Stimulated activated CD8-positive, alpha-beta memory T cell treated with anti-CD3 and anti-CD28 coated beads, Interleukin-7, amount 100 ng/mL, for 4 hours (primary cell): ENCODE data around the gene STRN.
"Not testable (repeated sequence)": the region's sequence is repeated elsewhere in the genome, so short reads cannot be mapped to it uniquely, and the experiment has no call there.

Source experiments
- DNase-seq, 2 donors: peaks; one replicate each; pipeline ENCODE4 v3.0.0-alpha.2; 2020; ENCODE audit warnings: low read depth in 2 of 2

STRN gene

DNA sequence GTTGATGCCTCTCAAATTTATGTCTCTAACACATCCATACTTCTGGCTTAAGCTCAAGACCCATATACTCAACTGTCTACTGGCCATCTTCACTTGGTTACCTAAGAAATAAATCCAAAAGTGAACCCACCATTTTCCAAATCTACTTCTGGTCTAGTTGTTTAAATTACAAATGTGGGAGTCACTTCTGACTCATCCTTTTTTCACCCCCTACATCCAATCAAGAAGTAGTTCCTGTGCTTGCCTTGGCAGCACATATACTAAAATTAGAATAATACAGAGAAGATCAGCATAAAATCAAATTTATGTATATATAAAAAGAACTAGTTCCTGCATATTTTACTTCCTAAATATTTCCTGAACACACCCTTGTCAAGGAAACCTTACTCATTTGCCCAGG is 53.6 kb downstream of the STRN start:
- DNase-seq = no peak

DNA sequence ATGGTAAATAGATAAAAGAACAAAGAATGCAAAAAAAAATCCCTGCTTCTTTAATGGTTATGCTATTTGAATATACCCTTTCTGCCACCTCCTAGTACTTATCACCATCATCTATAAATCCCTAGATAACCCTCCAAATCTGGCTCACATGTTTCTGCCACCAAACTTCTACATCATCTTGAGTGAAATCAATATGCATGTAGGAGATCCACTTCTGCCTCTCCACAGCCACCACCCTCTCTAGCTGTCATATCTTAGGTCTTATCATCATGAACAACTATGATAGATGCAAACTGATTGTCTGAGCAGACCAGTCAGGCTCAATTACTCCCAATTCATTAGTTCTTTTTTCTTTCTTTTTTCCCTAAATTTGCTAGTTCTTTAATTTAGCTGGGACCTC is 55.3 kb downstream of the STRN start:
- no peak for DNase-seq

DNA sequence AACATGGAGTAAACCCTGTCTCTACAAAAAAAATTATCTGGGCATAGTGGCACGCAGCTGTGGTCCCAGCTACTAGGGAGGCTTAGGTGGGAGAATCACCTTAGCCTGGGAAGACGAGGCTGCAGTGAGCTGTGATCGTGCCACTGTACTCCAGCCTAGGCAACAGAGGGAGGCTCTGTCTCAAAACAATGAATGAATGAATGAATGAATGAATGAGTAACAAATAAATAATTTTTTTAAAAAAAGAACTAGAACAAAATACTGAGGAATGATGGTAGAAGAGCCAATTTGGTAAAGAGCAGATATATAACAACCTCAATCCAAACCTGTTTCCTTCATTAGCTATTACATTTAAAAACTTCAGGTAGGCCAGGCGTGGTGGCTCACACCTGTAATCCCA is 60.1 kb downstream of the STRN start:
- no peak for DNase-seq

DNA sequence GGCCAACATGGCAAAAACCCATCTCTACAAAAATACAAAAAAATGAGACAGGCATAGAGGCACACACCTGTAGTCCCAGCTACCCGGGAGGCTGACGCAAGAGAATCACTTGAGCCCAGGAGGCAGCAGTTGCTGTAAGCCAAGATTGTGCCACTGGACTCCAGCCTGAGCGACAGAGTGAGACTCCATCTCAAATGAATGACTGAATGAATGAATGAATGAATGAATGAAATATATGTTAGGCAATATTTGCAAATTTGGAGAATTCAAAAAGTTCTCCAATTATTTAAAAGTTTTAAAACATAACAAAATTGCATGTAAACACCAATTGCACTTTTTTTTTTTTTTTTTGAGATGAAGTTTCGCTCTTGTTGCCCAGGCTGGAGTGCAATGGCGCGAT is 61.7 kb downstream of the STRN start:
- DNase-seq = no peak

DNA sequence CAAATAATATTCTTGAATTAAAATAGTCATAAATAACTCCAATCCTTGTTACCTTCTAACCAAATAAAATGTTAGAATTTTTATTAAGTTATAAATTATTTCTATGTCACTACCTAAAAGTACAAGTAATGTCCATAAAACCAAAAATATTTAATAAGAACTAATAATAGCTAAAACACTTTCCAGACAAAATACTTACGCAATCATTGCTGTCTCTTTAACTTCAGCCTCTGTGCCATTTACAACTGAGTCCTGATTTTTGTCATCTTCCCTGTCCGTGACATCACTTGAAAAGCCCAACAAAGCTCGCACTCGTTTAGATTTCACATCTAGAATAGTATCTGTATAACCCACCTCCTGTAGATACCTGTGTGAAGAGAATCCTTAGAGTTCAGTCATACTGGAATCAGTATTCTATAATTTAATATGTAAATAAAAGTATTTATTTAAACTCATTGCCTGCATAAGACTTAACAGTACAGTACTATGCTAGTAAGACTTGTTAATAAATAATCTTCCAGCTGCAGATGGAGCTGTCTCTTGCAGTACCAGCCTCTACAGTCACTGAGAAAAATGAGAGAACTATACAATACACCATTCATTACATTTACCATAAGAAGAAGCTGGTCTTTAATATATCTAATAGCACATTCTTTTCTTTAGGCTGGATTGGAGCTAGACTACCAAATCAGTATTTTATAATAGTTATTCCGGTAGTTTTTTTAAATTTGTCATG is 63.8 kb downstream of the STRN start:
- DNase-seq = no peak

DNA sequence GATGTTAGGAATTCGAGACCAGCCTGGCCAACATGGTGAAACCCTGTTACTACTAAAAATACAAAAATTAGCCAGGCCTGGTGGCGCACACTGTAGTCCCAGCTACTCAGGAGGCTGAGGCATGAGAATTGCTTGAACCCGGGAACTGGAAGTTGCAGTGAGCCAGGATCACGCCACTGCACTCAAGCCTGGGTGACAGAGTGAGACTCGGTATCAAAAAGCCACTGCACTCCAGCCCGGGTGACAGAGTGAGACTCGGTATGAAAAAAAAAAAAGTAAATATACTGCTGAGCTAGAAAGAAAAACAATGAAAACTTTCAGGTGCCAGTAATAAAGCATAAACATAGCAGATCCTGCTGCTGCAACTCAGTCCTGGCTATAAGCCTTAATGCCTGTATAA is 73.5 kb downstream of the STRN start:
- DNase-seq = no peak

DNA sequence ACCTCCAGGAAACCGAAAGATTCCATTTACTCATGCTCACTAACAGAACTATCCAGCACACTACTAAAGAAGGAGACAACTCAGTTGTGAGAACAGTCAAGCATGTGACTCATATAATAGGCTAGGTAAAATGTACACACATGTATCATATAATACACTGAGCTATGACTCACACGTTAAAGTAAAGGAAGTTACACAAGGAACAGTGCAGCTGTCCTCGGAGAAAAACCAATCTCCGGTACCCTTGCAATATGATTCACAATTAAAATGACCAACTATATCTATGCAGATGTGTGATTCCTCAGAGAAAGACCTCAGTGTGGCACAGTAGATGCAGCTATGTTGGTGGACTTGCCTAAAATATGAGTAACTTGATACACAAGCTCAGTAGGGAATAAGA is 76.5 kb downstream of the STRN start:
- DNase-seq = no peak

DNA sequence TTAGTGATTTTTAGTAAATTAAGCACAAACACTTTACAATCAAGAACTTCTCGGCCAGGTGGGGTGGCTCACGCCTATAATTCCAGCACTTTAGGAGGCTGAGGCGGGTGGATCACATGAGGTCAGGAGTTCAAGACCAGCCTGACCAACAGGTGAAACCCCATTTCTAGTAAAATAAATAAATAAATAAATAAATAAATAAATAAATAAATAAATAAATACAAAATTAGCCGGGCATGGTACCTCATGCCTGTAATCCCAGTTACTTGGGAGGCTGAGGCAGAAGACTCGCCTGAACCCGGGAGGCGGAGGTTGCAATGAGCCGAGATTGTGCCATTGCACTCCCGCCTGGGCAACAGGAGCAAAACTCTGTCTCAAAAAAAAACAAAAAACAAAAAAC is 79.2 kb downstream of the STRN start:
- DNase-seq = not testable (repeated sequence)

DNA sequence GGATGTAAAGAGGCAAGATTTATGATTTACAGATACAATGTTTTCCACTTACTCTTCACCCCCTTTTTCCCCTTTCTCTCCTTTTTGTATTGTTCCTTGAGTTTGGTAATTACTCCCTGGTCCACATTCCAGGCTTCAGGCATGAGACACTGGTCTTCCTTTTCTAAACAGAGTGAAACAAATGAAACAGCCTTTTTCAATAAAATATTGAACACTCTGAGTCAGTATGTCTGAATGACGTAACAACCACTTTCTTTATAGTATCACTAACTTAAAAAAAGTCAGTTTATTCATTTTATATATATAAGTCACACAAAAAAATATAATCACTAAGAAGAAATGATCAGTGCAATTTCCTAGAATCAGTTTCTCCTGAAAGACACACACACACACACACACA is 79.7 kb downstream of the STRN start:
- no peak for DNase-seq

DNA sequence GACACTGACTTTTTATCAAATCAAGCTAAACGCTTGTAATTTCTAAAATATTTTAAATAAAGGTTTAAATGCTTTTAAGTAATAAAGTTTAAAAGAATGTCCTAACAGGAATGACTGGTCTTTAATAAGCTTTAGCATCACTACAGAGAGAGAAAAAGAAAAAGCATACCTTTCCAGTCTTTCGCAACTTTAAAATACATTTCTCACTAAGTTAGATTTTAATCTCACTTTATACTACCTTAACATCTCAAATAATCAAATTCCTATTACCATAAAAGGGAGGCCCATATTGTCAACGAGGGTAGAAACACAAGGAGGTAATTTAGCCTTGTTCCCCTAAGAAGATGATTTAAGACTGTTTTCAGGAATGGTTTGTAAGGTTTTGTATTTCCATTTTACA is 80.7 kb downstream of the STRN start:
- no peak for DNase-seq

DNA sequence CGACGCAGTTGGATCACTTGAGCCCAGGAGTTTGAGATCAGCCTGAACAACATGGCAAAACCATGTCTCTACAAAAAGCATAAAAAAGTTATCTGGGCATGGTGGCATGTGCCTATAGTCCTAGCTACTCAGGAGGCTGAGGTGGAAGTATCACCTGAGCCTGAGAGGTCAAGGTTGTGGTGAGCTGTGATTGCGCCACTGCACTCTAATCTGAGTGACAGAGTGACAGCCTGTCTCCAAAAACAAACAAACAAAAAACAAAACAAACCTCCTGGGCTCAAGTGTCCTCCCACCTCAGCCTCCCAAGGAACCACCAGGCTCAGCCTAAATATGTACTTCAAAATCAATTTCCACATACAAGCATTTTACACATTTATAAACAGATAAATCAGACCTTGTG is 83.8 kb downstream of the STRN start:
- DNase-seq = no peak

DNA sequence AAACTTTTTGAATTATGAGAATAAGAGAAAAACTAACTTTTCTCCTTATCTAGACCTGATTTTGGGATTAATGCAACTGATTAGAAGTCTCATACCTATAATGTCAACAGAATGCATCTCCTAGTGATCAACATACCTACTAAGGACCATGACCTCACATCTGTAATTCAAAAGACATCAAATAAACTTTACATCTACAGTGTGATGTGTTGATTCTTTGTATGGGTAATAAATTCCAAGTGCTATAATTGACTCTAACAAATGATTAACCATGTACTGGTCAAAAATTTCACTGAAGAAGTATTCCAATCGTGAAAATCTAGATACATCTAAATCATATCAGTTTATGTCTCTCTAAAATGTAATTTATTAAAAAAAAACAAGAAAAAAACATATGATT is 84.5 kb downstream of the STRN start:
- DNase-seq = no peak

DNA sequence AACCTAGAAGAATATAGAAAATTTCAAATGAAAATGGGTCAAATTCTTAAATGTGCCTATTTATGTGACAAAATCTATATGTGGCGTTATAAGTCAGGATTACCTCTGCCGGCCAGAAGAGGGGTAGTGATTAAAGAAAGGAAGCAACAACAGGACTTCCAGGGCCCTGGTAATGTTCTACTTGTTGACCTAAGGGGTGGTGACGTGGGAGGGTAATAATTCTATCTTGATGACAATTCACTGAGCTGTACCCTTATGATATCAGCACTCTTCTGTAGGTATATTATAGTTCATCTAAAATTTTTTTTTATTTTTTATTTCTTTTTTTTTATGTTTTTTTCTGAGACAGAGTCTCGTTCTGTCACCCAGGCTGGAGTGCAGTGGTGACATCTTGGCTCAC is 87.9 kb downstream of the STRN start:
- no peak for DNase-seq

DNA sequence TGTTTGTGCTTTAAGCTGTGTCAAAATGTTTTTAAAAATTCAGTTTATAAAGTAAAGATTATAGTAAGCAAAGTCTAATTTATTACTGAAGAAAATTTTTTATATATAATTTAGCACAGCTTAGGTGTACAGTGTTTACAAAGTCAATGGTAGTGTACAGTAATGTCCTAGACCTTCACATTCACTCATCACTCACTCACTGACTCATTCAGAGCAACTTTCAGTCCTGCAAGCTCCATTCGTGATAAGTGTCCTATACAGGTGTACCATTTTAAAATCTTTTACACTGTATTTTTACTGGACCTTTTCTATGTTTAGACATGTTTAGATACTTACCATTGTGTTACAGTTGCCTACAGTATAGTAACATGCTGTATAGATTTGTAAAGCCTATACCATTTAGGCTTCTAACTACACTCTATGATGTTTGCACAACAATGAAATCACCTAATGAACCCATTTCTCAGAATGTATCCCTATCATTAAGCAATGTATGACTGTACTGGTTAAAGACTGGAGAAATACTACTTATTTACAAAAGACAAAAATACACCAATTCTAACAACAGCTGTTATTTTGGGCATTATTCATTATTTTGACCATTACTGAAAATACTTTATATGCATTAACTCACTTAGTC is 95.1 kb downstream of the STRN start:
- DNase-seq = no peak

DNA sequence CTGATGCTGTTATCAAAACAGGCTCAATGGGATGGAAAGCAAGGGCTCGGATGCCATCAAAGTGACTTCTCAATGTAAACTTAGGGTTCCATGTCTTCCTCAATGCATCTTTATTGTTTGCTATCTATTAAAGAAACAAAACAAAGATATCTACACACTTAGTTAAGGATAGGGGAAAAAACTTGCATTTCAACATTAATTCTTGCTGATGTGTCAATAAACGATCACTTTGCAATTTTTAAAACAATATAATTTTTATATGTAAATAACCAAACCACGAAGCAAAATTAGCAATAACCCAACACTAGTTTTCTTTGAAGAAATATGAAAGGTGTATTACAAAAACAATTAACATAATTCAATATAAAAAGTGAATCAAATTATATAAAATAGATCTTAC is 96.7 kb downstream of the STRN start:
- no peak for DNase-seq

DNA sequence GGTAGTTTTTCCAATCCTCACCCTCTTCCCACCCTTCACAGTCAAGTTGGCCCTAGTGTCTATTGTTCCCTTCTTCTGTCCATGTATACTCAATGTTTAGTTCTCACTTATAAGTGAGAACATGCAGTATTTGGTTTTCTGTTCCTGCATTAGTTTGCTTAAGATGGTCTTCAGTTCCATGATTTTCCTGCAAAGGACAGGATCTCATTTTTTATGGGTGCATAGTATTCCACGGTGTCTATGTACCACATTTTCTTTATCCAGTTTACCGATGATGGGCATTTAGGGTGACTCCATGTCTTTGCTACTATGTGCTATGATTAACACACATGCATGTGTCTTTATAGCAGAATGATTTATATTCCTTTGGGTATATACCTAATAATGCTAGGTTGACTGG is 104.4 kb downstream of the STRN start:
- DNase-seq = no peak

DNA sequence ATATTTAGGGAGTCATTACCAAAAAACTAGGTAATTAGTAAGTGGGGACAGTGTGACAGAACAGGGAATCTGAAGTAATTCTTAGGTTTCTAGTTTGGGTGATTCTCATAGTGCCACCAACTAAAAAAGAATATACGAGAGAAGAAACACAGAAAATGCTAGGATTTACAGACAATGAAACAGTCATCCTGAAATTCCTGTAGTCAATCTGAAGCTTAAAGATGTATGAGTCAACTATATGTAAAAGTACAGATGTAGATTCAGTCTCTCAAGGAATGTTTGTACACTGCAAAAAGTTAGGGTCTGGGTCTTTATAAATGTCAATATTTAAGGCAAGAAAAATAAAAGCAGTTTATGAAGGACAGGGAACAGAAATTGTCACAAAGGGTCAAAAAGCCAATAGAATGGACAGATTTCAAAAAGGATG is 107.0 kb downstream of the STRN start:
- no peak for DNase-seq

DNA sequence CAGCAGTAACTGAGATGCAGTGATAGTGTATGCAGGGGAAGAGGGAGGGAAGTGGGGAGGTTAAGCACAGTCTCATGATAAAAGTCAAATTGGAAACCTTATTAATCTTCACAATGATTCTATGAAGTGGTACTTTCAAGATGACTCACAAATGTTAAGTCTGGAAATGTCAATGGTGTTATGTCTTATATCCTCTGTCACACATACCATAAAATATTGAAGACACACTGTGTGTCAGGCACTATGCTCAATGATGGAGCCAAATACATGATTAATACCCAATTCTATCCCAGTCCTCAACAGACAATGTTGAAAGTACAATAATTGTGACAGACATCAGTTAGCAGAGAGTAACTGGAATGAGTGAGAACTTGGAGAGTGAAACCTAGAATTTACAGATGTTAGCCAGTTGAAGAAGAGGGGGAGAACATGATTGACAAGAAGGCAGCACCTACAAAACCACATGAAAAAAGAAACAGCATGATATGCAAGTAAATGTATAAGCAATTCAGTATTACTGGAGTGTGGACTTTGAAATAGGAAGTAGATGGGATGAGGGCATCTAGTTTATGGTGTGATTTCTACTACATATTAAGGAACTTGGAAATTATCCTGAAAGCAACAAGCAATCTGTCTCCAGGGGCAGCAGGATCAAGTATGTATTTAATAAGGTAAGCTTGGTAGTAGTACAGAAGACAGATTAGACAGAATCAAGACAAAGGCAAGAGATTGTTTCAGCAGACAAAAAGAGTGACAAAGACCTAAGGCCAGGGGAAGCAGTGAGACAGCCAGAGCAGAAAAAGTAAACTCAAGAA is 107.6 kb downstream of the STRN start:
- no peak for DNase-seq

DNA sequence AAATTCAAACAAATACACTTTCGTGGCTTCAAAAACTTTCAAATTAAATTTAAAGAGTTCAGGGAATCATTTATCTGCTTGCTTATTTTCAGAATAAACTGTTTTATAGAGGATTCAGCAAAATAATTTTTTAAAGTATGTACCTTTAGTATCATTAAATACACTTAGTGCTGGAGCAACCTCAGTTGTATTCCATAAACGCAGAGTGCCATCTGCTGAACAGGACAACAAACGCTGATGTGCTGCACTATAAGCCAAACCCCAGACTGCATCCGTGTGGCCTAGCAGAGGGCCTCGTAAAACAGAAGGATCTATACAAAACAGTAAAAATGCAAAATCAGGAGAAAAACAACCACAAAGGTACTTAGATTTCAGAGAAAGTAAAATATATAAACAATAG is 108.6 kb downstream of the STRN start:
- no peak for DNase-seq

DNA sequence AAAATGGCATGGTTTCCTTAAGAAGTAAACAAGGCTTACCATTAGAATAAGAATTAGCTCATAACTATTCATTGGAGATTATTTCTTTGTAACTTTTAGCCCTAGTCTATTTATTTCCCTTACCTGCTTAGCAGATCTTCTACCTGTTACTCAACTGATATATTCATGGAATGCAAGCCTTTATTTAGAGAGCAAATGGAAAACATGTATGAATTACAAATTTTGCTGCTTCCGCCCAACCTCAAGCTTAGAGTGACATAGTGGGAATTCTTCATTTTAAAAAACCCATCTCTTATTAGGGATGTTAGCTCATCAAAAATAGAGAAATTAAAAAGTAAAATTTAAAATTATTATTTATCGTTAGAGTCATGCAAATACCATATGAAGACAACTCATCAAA is 110.9 kb downstream of the STRN start:
- DNase-seq = no peak

DNA sequence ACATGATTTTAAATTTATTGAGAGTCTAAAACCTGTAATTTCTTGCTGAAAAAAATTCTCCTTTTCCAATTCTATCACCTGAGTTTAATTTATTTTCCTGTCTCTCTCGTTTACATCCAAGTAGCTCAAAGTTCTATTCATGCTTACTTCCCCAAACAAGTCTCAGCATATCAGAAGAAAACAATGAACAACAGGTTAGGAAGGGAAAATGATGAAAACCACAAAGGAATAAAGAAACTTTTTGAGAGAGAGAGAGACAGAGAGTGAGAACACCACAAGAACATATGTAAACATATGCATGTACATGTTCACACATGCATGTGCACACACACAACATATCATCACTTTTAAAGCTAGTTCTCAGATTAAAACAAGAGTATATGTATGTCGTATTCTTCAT is 112.1 kb downstream of the STRN start:
- no peak for DNase-seq

DNA sequence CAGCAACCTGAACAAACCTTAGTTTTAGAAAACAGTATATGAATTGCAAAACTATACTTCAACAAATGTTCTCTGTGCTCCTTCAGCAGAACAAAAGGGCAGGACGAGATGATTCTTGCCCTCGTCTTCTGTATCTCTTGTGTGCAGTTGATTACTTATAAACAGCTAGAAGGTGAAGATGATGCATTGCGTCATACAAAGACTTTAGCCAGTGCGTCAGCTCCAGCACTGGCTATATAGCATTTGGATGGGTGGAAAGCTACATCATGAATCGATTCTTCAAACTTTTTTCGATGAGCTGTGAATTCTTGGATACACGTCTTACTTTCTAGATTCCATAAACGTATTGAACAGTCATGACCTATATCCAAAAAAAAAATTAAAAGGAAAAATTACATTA is 117.1 kb downstream of the STRN start:
- DNase-seq = no peak

DNA sequence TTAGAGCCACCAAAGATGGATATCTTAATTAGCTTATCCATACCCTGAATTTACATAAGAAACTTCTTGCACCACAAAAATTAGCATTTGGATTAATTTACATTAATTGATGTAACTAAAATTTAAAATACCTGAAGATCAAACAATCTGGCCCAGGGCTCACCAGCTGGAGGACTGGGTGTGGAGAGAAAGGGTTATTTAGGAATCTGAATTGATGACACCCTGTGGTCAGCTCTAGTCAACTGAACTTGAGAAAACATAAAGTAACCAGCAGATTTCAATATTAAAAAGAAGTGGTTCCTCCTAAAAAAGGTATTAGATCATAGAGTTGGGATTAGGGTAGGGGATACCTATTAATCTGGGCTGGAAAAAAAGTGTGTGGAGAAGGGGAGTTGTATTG is 122.5 kb downstream of the STRN start:
- DNase-seq = no peak
